NCI-H2227 (cell line): ENCODE data around the gene CR2.
"Not testable (repeated sequence)": the region's sequence is repeated elsewhere in the genome, so short reads cannot be mapped to it uniquely, and the experiment has no call there.

Source experiments
- DNase-seq: peaks from one replicate; lab custom pipeline; 2025; ENCODE audit not compliant: unreplicated experiment; lab: John Stamatoyannopoulos, UW

Gene CR2

DNA sequence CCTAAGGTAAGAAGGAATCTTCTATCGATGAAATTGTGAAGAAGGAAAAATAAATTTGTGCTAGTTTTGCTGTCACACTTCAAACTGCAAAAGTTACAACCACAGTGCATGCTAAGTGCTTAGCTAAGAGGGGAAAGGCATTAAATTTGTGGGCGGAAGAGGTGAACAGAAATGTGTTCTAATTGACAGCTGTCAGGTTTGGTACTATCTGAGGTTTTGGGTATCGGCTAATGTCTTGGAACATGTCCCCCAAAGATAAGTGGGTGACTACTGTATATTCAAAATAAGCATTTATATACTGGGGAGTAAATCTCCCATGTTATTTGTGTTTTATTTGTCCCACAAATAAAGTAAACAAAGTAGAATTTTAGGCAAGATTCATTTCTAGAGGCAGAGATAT, 49.8 kb downstream of the CR2 start:
- no peak for DNase-seq

DNA sequence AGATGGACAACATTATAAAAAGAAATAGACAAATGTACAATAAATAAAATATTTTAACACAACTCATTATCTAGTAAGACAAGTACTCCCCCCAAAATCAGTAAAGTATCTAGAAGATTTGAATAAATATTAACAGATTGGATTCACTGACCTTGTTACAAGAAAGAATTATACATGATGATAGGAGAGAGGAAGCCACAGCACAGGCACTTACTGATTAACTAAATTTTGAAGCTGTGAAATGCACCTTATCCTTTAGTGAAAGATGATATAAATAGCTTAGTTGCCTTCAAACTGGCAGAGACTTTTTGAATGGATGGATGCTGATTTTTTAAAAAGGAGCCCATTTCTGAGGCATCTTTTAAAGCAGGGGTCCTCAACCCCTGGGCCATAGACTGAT, 50.3 kb downstream of the CR2 start:
- no peak for DNase-seq

DNA sequence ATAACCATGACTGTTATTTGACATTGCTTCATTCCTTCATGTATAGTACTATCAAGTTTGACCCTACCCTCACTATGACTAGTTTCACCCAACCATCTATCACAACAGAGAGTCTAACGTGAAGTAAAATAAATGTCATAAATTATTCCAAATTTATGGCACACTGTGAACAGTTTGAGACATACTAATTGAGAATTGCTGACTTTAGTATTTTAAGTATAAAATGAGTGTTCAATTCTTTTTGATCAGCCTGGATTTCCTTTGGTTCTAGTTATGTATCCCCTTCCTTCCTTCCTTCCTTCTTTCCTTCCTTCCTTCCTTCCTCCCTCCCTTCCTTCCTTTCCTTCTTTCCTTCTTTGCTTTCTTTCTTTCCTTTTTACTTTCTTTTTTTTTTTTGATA, 56.3 kb downstream of the CR2 start:
- no peak for DNase-seq

DNA sequence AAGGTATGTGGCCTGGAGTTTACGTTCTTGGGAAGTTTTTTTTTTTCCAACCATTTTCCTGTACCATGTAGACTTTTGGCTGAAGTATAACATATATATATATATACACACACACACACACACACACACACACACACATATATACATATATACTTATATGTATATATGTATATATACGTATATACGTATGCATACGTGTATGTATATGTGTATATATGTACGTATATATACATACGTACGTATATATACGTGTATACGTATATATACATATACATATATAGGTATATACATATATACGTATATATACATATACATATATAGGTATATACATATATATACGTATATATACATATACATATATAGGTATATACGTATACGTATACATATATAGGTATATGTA, 60.8 kb downstream of the CR2 start:
- no peak for DNase-seq

DNA sequence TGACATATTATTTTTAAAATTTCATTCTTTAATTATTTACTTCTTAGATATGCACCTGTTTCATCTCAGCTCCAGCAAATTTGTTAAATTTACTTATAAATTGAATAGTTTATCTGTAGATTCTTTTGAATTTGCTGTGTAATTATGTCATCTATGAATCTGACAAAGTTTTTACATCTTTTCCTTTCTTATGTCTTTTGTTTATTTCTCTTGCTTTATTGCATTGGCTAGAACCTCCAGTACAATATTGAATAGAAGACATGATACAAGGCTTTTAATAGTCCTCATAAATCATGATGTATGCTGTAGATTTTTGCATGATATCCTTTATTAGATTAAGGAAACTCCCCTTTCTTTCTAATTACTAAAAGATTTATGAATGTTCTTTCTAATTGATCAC, 62.6 kb downstream of the CR2 start:
- DNase-seq, result no peak

DNA sequence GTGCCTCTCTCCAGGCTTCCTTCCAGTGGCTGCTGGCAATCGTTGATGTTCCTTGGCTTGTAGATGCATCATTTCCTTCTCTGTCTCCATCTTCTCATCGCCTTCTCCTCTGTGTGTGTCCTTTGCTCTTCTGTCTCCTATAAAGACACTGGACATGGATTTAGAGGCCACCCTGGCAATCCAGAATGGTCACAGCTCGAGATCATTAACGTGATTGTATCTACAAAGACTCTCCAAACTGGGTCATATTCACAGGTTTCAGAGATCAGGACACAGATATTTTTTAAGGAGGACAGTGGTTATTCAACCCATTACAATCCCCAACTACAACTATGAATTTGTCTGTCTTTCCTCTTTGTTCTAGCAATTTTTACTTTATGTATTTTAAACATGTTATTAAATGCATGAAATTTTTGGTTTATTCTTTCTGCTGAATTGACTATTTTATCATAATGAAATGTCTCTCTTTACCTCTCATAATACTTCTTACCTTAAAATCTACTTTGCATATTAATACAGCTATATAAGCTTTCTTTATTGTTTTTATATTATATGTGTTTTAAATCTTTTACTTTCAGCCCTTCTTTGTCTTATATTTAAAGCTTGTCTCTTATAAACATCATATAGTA, 64.6 kb downstream of the CR2 start:
- no peak for DNase-seq

DNA sequence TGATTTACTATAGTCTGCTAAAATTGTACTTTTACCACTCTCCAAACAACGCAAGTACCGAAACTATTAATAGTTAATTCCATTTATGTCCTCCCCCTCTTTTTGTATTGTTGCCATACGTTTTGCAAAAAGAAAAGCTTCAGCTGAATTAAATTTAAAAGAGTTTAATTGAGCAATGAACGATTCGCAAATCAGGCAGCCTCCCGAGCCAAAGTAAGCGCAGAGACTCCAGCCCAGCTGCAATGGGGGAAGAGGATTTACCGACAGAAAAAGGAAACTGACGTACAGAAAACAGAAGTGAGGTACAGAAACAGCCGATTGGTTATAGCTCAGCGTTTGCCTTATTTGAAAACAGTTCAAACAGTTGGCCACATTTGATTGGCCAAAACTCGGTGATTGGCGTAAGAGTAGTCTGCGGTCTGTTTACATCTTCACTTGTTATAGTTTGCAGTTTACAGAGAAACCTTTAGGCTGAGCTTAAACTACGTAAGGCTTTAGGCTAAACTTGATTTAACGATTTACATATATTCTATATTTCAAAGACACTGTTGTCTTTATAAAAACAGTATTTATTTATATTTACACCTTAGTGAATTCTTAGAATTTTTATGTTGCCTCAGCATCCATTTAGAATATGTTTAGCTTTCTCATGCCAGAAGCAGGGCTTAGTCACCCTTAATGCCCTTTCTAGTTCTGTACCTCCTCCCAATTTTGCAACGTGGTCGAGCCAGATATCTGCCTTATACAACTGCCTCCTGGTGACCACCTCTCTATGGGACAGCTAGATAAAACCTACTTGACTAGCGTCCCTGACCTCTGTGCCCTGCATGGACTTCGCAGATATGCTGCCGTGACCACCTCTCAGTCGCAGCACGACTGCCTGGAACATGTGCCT, 65.6 kb downstream of the CR2 start:
- no peak for DNase-seq

DNA sequence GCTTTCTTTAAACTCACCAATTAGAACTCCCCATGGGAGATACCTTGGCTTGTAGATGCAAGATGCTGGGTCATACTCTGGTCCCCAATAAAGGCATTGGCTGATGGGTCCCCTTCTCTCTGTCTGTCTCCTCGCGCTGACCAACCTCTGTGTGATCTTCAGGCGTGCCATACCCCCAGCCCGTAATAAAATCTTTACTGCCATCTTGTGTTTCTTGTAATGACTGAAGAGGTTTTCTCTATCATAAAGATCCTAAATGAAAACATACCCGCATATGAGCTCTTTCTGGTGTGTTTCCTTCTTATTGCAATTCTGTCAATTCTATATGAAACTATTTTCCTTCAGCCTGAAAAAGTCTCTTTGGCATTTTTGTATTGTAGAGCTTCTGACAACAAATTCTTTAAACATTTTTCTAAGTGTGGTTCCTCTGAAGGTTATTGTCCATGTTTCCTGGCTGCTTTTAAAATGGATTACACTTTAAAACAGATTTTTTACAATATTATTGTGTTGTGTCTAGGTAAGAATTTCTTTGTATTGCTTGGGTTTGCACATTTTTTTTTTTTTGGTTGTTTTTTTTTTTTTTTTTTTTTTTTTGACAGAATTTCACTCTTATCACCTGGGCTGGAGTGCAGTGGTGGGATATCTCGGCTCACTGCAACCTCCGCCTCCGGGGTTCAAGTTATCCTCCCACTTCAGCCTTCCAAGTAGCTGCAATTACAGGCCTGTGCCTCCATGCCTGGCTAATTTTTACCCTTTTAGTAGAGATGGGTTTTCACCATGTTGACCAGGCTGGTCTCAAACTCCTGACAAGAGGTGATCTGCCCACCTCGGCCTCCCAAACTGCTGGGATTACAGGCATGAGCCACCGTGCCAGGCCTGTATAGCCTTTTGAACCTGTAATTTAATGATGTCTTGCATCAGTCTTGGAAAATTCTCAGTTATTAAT, 66.5 kb downstream of the CR2 start:
- not testable (repeated sequence) for DNase-seq

DNA sequence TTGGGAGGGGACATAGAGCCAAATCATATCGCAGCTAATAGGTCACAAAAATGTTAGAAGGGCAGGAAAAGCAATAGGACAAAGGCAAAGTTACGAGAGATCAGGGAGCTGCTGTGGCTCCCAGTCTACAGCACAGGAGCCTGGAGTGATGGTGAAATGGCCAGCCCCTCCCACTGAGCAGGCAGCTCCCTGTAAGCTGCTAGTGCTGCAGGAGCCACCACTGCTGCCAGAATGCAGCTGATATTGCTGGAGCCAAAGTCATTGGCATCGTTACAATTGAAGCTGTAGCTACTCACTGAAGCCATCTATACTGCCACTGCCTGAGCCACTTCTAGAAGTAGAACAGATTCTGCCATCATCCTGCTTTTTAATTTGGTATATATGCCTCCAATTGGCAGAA, 71.1 kb downstream of the CR2 start:
- DNase-seq, result not testable (repeated sequence)

DNA sequence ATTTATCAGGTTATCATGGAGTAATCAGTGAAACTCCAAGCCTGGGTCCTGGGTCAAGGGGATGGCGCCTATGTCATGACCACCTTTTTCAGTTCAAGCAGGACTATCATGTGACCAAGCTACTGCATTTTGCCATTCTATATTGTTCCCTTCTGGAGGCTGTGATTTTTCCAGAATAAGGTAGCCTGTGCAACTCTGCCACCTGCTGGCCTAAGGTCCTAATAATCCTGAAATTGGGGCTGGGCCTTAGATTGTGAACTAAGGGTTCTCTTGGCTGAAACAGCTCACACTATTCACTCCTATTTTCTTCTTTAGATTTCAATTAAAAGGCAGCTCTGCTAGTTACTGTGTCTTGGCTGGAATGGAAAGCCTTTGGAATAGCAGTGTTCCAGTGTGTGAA, 74.3 kb downstream of the CR2 start:
- DNase-seq, result not testable (repeated sequence)

DNA sequence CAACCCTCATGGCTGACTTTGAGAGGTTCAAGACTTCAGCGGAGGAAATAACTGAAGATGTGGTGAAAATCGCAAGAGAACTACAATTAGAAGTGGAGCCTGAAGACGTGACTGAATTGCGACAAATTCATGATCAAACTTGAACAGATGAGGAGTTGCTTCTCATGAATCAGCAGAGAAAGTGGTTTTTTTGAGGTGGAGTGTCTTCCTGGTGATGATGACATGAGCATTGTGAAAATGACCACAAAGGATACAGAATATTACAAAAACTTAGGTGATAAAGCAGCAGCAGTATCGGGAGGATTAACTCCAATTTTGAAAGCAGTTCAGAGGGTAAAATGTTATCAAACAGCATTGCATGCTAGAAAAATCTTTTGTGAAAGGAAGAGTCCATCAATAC, 82.1 kb downstream of the CR2 start:
- DNase-seq, result not testable (repeated sequence)
